ENCODE measurements around the gene IGF2BP2. TPM values are rescaled to one million over a fixed set of nuclear protein-coding genes. Genes with fewer than 3 reads are reported as not detected.

Gene IGF2BP2
- total and polyA plus RNA-seq, 2 donors from 2014 or later: 7.7 to 26.9 TPM

DNA sequence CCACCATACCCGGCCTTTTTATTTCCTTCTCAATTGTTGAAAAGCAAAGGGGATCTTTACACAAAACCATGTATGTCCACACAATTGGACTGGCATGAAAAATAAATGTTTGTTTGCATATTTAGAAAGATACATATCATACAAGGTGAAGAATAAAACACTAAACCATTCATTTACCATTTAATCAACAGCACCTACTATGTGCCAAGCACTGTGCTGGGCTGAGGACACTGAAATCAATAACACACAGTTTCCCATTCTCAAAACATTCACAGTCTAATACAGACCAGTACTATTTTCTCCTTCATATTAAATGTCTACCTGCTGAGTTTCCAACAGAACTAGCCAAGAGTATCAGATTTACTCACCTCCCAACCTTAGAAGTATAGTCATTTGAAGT, 84.7 kb downstream of the IGF2BP2 start:
- TF ChIP-seq, protein P1, sequence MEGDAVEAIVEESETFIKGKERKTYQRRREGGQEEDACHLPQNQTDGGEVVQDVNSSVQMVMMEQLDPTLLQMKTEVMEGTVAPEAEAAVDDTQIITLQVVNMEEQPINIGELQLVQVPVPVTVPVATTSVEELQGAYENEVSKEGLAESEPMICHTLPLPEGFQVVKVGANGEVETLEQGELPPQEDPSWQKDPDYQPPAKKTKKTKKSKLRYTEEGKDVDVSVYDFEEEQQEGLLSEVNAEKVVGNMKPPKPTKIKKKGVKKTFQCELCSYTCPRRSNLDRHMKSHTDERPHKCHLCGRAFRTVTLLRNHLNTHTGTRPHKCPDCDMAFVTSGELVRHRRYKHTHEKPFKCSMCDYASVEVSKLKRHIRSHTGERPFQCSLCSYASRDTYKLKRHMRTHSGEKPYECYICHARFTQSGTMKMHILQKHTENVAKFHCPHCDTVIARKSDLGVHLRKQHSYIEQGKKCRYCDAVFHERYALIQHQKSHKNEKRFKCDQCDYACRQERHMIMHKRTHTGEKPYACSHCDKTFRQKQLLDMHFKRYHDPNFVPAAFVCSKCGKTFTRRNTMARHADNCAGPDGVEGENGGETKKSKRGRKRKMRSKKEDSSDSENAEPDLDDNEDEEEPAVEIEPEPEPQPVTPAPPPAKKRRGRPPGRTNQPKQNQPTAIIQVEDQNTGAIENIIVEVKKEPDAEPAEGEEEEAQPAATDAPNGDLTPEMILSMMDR (IDR thresholded peaks at IDR 0.05; ENCODE audit: borderline replicate concordance, extremely low read depth, insufficient read depth): no peak
- FAIRE-seq (no peak), DNase-seq (no peak)
- Histone ChIP-seq H3K27me3 (ENCODE audit: control insufficient read depth, insufficient read depth, low read length) (no peaks in the 10 kb centered on the region), H3K36me3 (ENCODE audit: control insufficient read depth in 2 of 3, insufficient read depth in 3 of 3, low read length in 3 of 3) (no peaks in the 10 kb centered on the region), H3K9ac (ENCODE audit: low read length in 3 of 3) (no peak overlapping the region), H3K9me3 (ENCODE audit: control insufficient read depth in 2 of 3, insufficient read depth in 1 of 3, low read length in 3 of 3) (no peaks in the 10 kb centered on the region), H3K4me1 (ENCODE audit: control insufficient read depth in 2 of 3, insufficient read depth in 2 of 3, low read depth in 1 of 3, low read length in 3 of 3) (peaks cover 0 to under 1% (median 0%) of the 10 kb centered on the region in 3 donors), H3K27ac (ENCODE audit: low read depth in 2 of 2, low read length in 2 of 2) (no peak overlapping the region), H3K4me3 (ENCODE audit: low read length in 3 of 3) (no peak overlapping the region)
- intact Hi-C loops (cut with DNase I): no loop called here

DNA sequence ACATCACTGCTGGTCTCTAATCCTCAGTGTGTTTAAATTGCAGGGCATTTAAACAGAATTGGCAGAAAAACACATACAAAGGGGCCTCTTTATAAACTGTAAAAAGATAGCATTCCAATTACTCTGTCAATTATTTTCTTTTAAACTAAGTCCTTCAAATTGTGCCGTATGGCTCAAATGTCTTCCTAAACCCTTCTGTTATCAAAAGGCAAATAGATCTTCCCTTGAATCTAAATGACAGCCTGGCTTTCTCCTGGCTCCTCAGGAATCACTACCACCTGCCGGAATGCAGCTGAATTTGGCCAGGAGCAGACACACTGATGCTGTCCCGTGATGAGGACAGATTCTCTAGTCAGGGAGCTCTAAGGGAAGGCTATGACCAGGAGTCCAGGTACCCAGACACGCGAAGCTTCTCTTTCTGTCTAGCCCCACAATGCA, 85.6 kb downstream of the IGF2BP2 start:
- Histone ChIP-seq H3K4me3 (ENCODE audit: low read length in 3 of 3) (no peak overlapping the region), H3K4me1 (ENCODE audit: control insufficient read depth in 2 of 3, insufficient read depth in 2 of 3, low read depth in 1 of 3, low read length in 3 of 3) (no peaks in the 10 kb centered on the region), H3K36me3 (ENCODE audit: control insufficient read depth in 2 of 3, insufficient read depth in 3 of 3, low read length in 3 of 3) (no peaks in the 10 kb centered on the region), H3K27ac (ENCODE audit: low read depth in 2 of 2, low read length in 2 of 2) (no peak overlapping the region), H3K9me3 (ENCODE audit: control insufficient read depth in 2 of 3, insufficient read depth in 1 of 3, low read length in 3 of 3) (no peaks in the 10 kb centered on the region), H3K9ac (ENCODE audit: low read length in 3 of 3) (no peak overlapping the region), H3K27me3 (ENCODE audit: control insufficient read depth, insufficient read depth, low read length) (no peaks in the 10 kb centered on the region)
- TF ChIP-seq, protein P1 (IDR thresholded peaks at IDR 0.05; ENCODE audit: borderline replicate concordance, extremely low read depth, insufficient read depth): no peak
- FAIRE-seq (no peak), DNase-seq (no peak)
- intact Hi-C loops (cut with DNase I): no loop called here

DNA sequence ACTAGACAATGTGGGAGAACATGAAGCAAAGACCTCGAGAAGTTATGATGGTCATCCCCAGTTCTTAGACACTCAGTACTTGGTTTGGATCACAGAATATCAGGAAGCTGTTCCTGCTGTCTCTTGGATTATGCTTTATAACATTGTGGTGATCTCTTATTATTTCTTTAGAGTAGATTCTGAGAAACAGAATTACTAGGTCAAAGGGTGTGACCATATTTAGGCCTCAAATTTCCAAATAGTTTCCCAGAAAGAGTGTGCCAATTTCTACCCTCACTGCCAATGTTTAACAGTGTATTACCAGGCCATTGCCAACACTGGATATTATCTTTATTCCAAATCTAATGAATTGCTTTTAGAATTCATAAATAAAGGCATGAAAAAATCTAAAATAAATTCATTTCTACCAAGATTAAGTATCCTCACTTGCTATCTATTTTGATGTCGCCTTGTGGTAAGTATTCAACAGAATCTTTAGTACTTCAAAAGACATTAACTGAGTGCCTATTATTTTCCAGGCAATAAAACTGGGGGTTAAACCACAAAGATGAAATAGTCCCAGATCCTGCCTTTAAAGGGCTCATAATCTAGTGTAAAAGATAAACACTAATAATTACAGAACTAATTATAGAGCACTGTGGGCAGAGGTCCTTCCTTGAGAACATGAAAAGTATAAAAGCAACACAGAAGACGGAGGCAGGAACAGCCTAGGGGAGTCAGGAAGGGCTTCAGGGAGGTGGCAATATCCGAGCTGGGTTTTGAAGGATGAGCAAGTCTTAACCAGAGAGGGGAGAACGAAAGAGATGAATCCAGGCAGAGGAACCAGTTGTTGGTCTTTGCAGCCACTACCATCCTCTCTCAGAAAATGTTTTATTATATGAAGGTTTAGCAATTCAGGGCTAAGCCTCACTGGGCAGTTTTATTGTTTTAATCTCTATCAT, 86.8 kb downstream of the IGF2BP2 start:
- no peaks in the 10 kb centered on the region for H3K9me3 ChIP-seq (ENCODE audit: control insufficient read depth in 2 of 3, insufficient read depth in 1 of 3, low read length in 3 of 3)
- no peak for DNase-seq
- no peak overlapping the region for H3K4me3 ChIP-seq (ENCODE audit: low read length in 3 of 3)
- H3K36me3 ChIP-seq (ENCODE audit: control insufficient read depth in 2 of 3, insufficient read depth in 3 of 3, low read length in 3 of 3): no peaks in the 10 kb centered on the region
- FAIRE-seq: no peak
- H3K9ac ChIP-seq (ENCODE audit: low read length in 3 of 3): no peak overlapping the region
- H3K27ac ChIP-seq (ENCODE audit: low read depth in 2 of 2, low read length in 2 of 2): no peak overlapping the region
- H3K27me3 ChIP-seq (ENCODE audit: control insufficient read depth, insufficient read depth, low read length): no peaks in the 10 kb centered on the region
- TF ChIP-seq, protein P1 (IDR thresholded peaks at IDR 0.05; ENCODE audit: borderline replicate concordance, extremely low read depth, insufficient read depth): no peak
- intact Hi-C loops (cut with DNase I): no loop called here
- no peaks in the 10 kb centered on the region for H3K4me1 ChIP-seq (ENCODE audit: control insufficient read depth in 2 of 3, insufficient read depth in 2 of 3, low read depth in 1 of 3, low read length in 3 of 3)

Data from kidney (tissue), 14 donors.